WTC11 (cell line): ENCODE results near the gene VAV2.

Experiments
- GABPB1 ChIP-seq: sonication (generic); formaldehyde crosslinking; IDR thresholded peaks from 2 replicates; pipeline ENCODE4 v1.8.1; 2023; ENCODE audit warnings: mild to moderate bottlenecking, missing genetic modification reagents
- ZNF423 ChIP-seq: fragments of 250-450 bp; sonication (Bioruptor Pico); IDR thresholded peaks from 2 replicates; pipeline ENCODE4 v2.1.2; 2022; ENCODE audit warnings: mild to moderate bottlenecking, moderate library complexity

DNA sequence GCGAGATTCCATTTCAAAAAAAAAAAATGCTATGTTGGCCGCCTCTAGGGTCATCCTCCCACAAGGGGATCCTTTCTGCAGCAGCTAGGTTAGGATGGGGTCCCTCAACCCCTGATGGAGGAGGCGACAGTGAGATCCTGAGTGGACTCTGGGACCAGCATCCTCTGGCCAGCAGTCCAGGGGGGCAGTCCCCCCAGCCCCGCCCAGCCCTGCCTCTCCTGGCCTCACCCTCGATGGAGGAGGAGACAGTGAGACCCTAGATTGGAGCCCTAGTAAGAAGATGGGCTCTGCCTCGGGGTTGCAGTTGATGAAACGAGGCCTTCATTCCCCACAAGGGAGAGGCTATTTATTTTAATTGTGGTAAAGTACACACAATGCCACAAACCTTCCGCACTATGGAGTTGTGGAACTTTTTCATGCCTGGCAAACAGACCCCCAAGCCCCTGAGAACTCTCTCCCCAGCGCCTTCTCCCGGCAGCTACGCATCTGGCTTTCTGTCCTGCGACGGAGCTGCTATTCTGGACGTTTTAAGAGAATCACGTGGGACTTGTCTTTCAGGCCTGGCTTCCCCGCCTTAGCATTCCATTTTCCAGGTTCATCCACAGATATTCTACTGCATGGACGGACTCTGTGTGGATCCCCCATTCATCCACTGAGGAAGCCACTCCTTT is 15.8 kb downstream of the VAV2 start:
- no peak for TF ChIP-seq GABPB1
- TF ChIP-seq ZNF423 (CRISPR knock-in tag): no peak
